SJSA1 (cell line): Measurements from ENCODE around the gene SYNJ2. TPM values are rescaled to one million over a fixed set of nuclear protein-coding genes. Genes with fewer than 3 reads are reported as not detected.

Experiments
- total RNA-seq: library from RNA; depleted of rRNA; stranded (reverse); fragments of >200 nt; shearing (Covaris generic); gene quantifications from 2 replicates; pipeline ENCODE4 v1.2.3, GENCODE V29; 2014; rRNA removed

The SYNJ2 gene
- total RNA-seq, 1 experiment from 2014 or later, result 23.7 TPM

Other genes with a start within 250 kb of the SYNJ2 start
- 27.4 and 32.8 TPM in 2 replicates for gene SNX9, start 158.6 kb upstream of the SYNJ2 start, total RNA-seq
- 3.5 and 8.5 TPM in 2 replicates for gene SERAC1, start 186.4 kb downstream of the SYNJ2 start, total RNA-seq
- gene GTF2H5, start 186.5 kb downstream of the SYNJ2 start, total RNA-seq, result 9.7 and 21.6 TPM in 2 replicates